22Rv1 (cell line): ENCODE measurements around the gene DDX39A.

Source experiments
- CTCF ChIP-seq: fragments of 450-650 bp; IDR thresholded peaks from 2 replicates; pipeline ENCODE4 v1.5.1; 2017; ENCODE audit warnings: mild to moderate bottlenecking
- ZFX ChIP-seq: fragments of 450-650 bp; IDR thresholded peaks from 2 replicates; pipeline ENCODE4 v1.6.1; 2017; ENCODE audit warnings: antibody characterized with exemption, borderline replicate concordance

DNA sequence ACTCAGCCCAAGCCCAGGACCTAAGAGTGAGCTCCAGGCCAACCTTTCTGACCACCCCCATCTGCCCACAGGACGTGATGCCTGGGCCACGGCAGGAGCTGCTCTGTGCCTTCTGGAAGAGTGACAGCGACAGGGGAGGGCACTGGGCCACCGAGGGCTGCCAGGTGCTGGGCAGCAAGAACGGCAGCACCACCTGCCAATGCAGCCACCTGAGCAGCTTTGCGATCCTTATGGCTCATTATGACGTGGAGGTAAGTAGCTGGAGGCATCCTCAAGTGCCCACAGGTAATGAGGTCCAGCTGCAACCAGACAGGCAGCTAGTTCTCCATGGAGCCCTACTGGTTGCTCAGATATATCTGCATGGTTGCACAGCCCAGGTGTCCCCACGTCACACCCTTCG is 14.8 kb downstream of the DDX39A start:
- TF ChIP-seq CTCF (no peak), ZFX (no peak)
